Gastroesophageal sphincter (tissue), 3 donors: Measurements from ENCODE around the gene SERPINE2.

Source experiments
- CTCF ChIP-seq, 4 experiments: fragments of 200-600 bp in 2 of 4; fragments of 450-650 bp in 2 of 4; sonication (generic) in 1 of 4; IDR thresholded peaks; one replicate each; pipeline ENCODE4 v1.5.1; 2017 to 2019; ENCODE audit warnings: antibody characterized with exemption in 4 of 4, mild to moderate bottlenecking in 2 of 4, moderate library complexity in 2 of 4
- EP300 ChIP-seq: sonication (generic); formaldehyde crosslinking; IDR thresholded peaks from one replicate; pipeline ENCODE4 v1.6.1; 2017; ENCODE audit warnings: antibody characterized with exemption, mild to moderate bottlenecking

- TF ChIP-seq CTCF (IDR thresholded peaks at IDR 0.05), result no peak
- no peak for TF ChIP-seq EP300
Observed at GRCh38 chr2:223959688-223960087, 79.4 kb downstream of the SERPINE2 start.
